ENCODE data around the gene DNAJC12. TPM values are rescaled to one million over a fixed set of nuclear protein-coding genes. Genes with fewer than 3 reads are reported as not detected.

DNAJC12 gene
- total RNA-seq, 1 donor from 2014 or later: 3.0 TPM

GRCh38 chr10:67794256-67794655 lies 43.7 kb downstream of the DNAJC12 start:
- Histone ChIP-seq H3K4me3 (ENCODE audit: low read depth, low read length) (no peak overlapping the region), H3K36me3 (ENCODE audit: control insufficient read depth, insufficient read depth, low read length) (no peaks in the 10 kb centered on the region), H3K27me3 (ENCODE audit: control insufficient read depth, insufficient read depth, low read length) (no peaks in the 10 kb centered on the region)
- DNase-seq (ENCODE audit: low read depth): no peak
- no peak for TF ChIP-seq CTCF (IDR thresholded peaks at IDR 0.05; ENCODE audit: insufficient read depth, low read length, poor library complexity, severe bottlenecking)

DNA sequence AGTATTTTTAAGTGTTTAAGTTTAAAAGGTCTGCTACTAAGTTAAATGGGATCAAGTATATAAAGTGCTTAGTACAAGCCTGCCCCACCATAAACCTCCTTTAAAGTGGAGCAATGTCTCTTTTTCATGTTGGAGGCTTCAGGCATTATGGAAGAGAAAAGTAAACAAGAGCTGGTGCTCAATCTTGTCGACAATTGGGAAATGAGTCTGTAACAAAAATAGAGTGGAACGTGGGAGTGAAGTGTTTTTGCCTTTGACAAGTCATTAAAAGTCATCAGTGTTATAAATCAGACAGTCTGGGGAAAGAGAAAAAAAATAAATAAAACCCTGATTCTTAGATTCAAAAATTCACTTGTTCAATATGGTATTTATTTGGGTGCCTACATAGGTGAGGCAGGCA lies 44.7 kb downstream of the DNAJC12 start:
- DNase-seq (ENCODE audit: low read depth): no peak
- no peak for TF ChIP-seq CTCF (IDR thresholded peaks at IDR 0.05; ENCODE audit: insufficient read depth, low read length, poor library complexity, severe bottlenecking)

GRCh38 chr10:67792653-67793052 lies 45.3 kb downstream of the DNAJC12 start:
- TF ChIP-seq CTCF (IDR thresholded peaks at IDR 0.05; ENCODE audit: insufficient read depth, low read length, poor library complexity, severe bottlenecking): no peak
- H3K27me3 ChIP-seq (ENCODE audit: control insufficient read depth, insufficient read depth, low read length): no peaks in the 10 kb centered on the region
- no peak overlapping the region for H3K4me3 ChIP-seq (ENCODE audit: low read depth, low read length)
- DNase-seq (ENCODE audit: low read depth): no peak
- no peaks in the 10 kb centered on the region for H3K36me3 ChIP-seq (ENCODE audit: control insufficient read depth, insufficient read depth, low read length)

More for the DNA sequence above, 44.7 kb downstream of the DNAJC12 start:
- Histone ChIP-seq H3K27me3 (ENCODE audit: control insufficient read depth, insufficient read depth, low read length) (no peaks in the 10 kb centered on the region), H3K36me3 (ENCODE audit: control insufficient read depth, insufficient read depth, low read length) (no peaks in the 10 kb centered on the region), H3K4me3 (ENCODE audit: low read depth, low read length) (no peak overlapping the region)

- Histone ChIP-seq H3K27me3 (ENCODE audit: control insufficient read depth, insufficient read depth, low read length) (no peaks in the 10 kb centered on the region), H3K4me3 (ENCODE audit: low read depth, low read length) (no peak overlapping the region), H3K36me3 (ENCODE audit: control insufficient read depth, insufficient read depth, low read length) (no peaks in the 10 kb centered on the region)
- DNase-seq (ENCODE audit: low read depth): peak; percentile 69
- no peak for TF ChIP-seq CTCF (IDR thresholded peaks at IDR 0.05; ENCODE audit: insufficient read depth, low read length, poor library complexity, severe bottlenecking)
These were observed 47.2 kb downstream of the DNAJC12 start for GRCh38 chr10:67790534-67791408.

DNA sequence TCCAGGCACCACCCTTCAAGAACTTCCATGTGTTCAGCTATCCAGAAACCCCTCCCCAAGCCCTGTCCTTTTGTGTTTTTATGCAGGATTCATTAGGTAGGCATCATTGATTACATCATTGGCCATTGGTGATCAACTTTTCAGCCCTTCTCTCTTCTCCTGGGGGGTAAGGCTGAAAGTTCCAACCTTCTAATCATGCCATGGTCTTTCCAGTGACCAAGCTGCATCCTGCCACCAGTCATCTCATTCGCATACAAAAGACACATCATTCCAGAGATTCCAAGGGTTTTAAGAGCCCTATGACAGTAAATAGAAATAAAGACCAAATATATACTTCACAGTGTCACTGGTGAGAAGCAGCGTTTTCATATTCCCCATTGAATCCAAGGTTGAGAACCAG lies 48.2 kb downstream of the DNAJC12 start:
- H3K4me3 ChIP-seq (ENCODE audit: low read depth, low read length): no peak overlapping the region
- no peaks in the 10 kb centered on the region for H3K36me3 ChIP-seq (ENCODE audit: control insufficient read depth, insufficient read depth, low read length)
- TF ChIP-seq CTCF (IDR thresholded peaks at IDR 0.05; ENCODE audit: insufficient read depth, low read length, poor library complexity, severe bottlenecking): no peak
- DNase-seq (ENCODE audit: low read depth): no peak
- H3K27me3 ChIP-seq (ENCODE audit: control insufficient read depth, insufficient read depth, low read length): no peaks in the 10 kb centered on the region

All from kidney epithelial cell (primary cell).